DND-41 (cell line): ENCODE results near the gene NEAT1.
"Not testable (repeated sequence)": the region's sequence is repeated elsewhere in the genome, so short reads cannot be mapped to it uniquely, and the experiment has no call there.

Source experiments
- ATAC-seq: fragments of 200-7000 bp; cut with Tn5 transposase; 3 replicates; pipeline ENCODE4 v1.9.1; 2021; ENCODE audit warnings: low read depth; ENCODE audit not compliant: insufficient read depth
- DNase-seq: peaks from one replicate; pipeline ENCODE4 v3.0.0-alpha.2; 2020
- H2AFZ ChIP-seq: 2 replicates; pipeline ENCODE4 v1.6.0; 2012; ENCODE audit warnings: low read depth, low read length
- H3K27ac ChIP-seq: 2 replicates; pipeline ENCODE4 v1.5.1; 2012; ENCODE audit warnings: low read length, inconsistent platforms
- H3K27me3 ChIP-seq: fragments of 200-600 bp; sonication (generic); 2 replicates; pipeline ENCODE4 v1.6.0; 2012; ENCODE audit warnings: low read length, mild to moderate bottlenecking, inconsistent platforms; ENCODE audit not compliant: insufficient read depth, poor library complexity
- H3K36me3 ChIP-seq: 2 replicates; pipeline ENCODE4 v1.5.1; 2012; ENCODE audit warnings: low read length, inconsistent platforms; ENCODE audit not compliant: insufficient read depth
- H3K4me1 ChIP-seq: 2 replicates; pipeline ENCODE4 v1.5.1; 2012; ENCODE audit warnings: mild to moderate bottlenecking, low read length; ENCODE audit not compliant: insufficient read depth
- H3K4me2 ChIP-seq: 2 replicates; pipeline ENCODE4 v1.6.0; 2012; ENCODE audit warnings: mild to moderate bottlenecking, moderate library complexity, low read length, inconsistent platforms; ENCODE audit not compliant: insufficient read depth
- H3K4me3 ChIP-seq, 2 experiments: fragments of 200-600 bp in 1 of 2; shearing (Covaris generic) in 1 of 2; 2 replicates each; pipeline ENCODE4 v1.5.1; 2012 to 2016; ENCODE audit warnings: inconsistent platforms in 2 of 2, low read length in 2 of 2, mild to moderate bottlenecking in 2 of 2, low read depth in 1 of 2, moderate library complexity in 1 of 2
- H3K79me2 ChIP-seq: 2 replicates; pipeline ENCODE4 v1.6.0; 2012; ENCODE audit warnings: low read length, inconsistent platforms; ENCODE audit not compliant: insufficient read depth
- H3K9ac ChIP-seq: 2 replicates; pipeline ENCODE4 v1.6.0; 2012; ENCODE audit warnings: low read depth, mild to moderate bottlenecking, inconsistent platforms, low read length, moderate library complexity
- H3K9me3 ChIP-seq: 2 replicates; pipeline ENCODE4 v1.5.1; 2012; ENCODE audit warnings: low read length, moderate library complexity, mild to moderate bottlenecking, inconsistent platforms; ENCODE audit not compliant: insufficient read depth, severe bottlenecking
- H4K20me1 ChIP-seq: 2 replicates; pipeline ENCODE4 v1.6.0; 2012; ENCODE audit warnings: low read length; ENCODE audit not compliant: insufficient read depth
- EZH2 ChIP-seq: IDR thresholded peaks from 3 replicates; pipeline ENCODE4 v1.6.1; 2012; ENCODE audit warnings: borderline replicate concordance, low read depth, mild to moderate bottlenecking, moderate library complexity, low read length, inconsistent platforms; ENCODE audit not compliant: severe bottlenecking
- TF ChIP-seq, protein P1 (sequence below): IDR thresholded peaks from 2 replicates; pipeline ENCODE4 v1.5.1; 2012; ENCODE audit warnings: borderline replicate concordance, low read length, moderate library complexity, mild to moderate bottlenecking; ENCODE audit not compliant: poor library complexity, severe bottlenecking; ENCODE audit errors: extremely low read depth

The NEAT1 gene

DNA sequence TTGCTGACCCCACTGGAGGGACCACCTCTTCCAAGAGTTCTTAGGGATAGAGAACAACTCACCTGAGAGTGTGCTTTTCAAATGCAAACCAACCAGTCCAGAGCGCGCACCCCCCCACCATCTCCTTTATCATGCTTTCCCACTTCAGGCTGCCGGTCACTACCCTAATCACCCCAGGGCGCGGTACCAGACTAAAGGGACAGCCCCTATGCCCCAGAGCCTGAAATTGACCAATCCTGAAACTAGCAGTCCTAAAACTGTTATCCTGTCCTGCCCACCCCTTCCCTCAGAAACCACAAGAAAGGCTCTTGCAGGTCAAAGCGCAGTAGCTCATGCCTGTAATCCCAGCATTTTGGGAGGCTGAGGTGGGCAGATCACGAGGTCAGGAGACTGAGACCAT, 37.0 kb downstream of the NEAT1 start:
- ATAC-seq: no peak
- H3K9me3 ChIP-seq: no peaks in the 10 kb centered on the region
- H4K20me1 ChIP-seq: no peaks in the 10 kb centered on the region
- no peaks in the 10 kb centered on the region for H3K36me3 ChIP-seq
- no peak overlapping the region for H2AFZ ChIP-seq
- no peaks in the 10 kb centered on the region for H3K27me3 ChIP-seq
- H3K9ac ChIP-seq: no peak overlapping the region
- H3K4me2 ChIP-seq: no peak overlapping the region
- H3K27ac ChIP-seq: no peak overlapping the region
- H3K4me1 ChIP-seq: peaks cover 14% of the 10 kb centered on the region
- peaks cover 5% of the 10 kb centered on the region for H3K79me2 ChIP-seq
- TF ChIP-seq EZH2: no peak
- TF ChIP-seq, protein P1, sequence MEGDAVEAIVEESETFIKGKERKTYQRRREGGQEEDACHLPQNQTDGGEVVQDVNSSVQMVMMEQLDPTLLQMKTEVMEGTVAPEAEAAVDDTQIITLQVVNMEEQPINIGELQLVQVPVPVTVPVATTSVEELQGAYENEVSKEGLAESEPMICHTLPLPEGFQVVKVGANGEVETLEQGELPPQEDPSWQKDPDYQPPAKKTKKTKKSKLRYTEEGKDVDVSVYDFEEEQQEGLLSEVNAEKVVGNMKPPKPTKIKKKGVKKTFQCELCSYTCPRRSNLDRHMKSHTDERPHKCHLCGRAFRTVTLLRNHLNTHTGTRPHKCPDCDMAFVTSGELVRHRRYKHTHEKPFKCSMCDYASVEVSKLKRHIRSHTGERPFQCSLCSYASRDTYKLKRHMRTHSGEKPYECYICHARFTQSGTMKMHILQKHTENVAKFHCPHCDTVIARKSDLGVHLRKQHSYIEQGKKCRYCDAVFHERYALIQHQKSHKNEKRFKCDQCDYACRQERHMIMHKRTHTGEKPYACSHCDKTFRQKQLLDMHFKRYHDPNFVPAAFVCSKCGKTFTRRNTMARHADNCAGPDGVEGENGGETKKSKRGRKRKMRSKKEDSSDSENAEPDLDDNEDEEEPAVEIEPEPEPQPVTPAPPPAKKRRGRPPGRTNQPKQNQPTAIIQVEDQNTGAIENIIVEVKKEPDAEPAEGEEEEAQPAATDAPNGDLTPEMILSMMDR: no peak
- DNase-seq: no peak
- H3K4me3 ChIP-seq: no peak overlapping the region

DNA sequence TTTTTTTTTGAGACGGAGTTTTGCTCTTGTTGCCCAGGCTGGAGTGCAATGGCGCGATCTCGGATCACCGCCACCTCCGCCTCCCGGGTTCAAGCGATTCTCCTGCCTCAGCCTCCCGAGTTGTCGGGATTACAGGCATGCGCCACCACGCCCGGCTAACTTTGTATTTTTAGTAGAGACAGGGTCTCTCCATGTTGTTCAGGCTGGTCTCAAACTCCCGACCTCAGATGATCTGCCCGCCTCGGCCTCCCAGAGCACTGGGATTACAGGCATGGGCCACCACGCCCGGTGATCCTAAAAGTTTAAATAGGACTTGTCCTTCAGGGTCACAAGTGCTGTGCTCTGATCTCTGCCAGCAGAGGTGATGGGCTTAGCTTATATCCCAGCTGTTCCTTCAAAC, 42.9 kb downstream of the NEAT1 start:
- not testable (repeated sequence) for H2AFZ ChIP-seq, H3K27ac ChIP-seq, H3K79me2 ChIP-seq, H3K27me3 ChIP-seq, DNase-seq, H3K9ac ChIP-seq, H4K20me1 ChIP-seq, H3K4me2 ChIP-seq, ATAC-seq, H3K4me3 ChIP-seq, H3K4me1 ChIP-seq, H3K36me3 ChIP-seq, H3K9me3 ChIP-seq

DNA sequence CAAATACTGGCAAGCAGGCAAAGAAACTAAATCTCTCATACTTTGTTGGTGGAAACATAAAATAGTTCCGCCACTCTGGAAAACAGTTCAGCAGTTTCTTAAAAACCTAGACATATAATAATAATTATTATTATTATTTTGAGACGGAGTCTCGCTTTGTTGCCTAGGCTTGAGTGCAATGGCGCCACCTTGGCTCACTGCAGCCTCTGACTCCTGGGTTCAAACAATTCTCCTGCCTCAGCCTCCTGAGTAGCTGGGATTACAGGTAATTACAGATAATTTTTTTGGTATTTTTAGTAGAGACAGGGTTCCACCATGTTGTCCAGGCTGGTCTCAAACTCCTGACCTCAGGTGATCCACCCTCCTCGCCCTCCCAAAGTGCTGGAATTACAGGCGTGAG, 44.7 kb downstream of the NEAT1 start:
- not testable (repeated sequence) for H3K4me1 ChIP-seq, H3K79me2 ChIP-seq, H3K27me3 ChIP-seq, ATAC-seq, H3K27ac ChIP-seq, H3K9ac ChIP-seq, H3K4me2 ChIP-seq, DNase-seq, H3K36me3 ChIP-seq, H3K9me3 ChIP-seq, H4K20me1 ChIP-seq, H2AFZ ChIP-seq, H3K4me3 ChIP-seq
- TF ChIP-seq, protein P1: peak; percentile 21

DNA sequence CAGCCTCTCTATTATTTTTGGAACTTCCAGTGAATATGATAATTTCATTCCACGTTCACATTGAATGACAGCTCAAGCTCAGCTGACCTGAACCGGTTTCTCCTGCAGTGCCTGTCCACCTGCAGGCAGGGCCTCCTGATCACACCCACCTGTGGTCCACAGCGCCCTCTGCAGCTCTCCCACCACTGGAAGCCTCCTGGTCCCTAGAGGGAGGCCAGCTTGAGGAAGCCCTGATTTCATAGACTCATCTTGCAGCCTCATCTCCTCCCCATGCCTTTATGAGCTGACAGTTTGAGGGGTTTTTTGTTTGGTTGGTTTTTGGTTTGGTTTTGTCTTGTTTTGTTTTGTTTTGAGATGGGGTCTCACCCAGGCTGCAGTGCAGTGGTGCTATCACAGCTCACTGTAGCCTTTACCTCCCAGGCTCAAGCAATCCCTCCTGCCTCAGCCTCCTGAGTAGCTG, 46.3 kb downstream of the NEAT1 start:
- no peaks in the 10 kb centered on the region for H3K79me2 ChIP-seq
- H3K36me3 ChIP-seq: no peaks in the 10 kb centered on the region
- H3K27ac ChIP-seq: no peak overlapping the region
- no peaks in the 10 kb centered on the region for H3K9me3 ChIP-seq
- no peak overlapping the region for H3K4me3 ChIP-seq
- DNase-seq (peak; percentile 51), ATAC-seq (peak; percentile 63)
- no peaks in the 10 kb centered on the region for H3K27me3 ChIP-seq
- H3K9ac ChIP-seq: no peak overlapping the region
- no peak overlapping the region for H2AFZ ChIP-seq
- no peaks in the 10 kb centered on the region for H4K20me1 ChIP-seq
- no peak overlapping the region for H3K4me2 ChIP-seq
- TF ChIP-seq, protein P1: peak; percentile 67
- no peak for TF ChIP-seq EZH2
- H3K4me1 ChIP-seq: no peaks in the 10 kb centered on the region
